HepG2 (cell line): Measurements from ENCODE around the gene ARF6. TPM values are rescaled to one million over a fixed set of nuclear protein-coding genes. Genes with fewer than 3 reads are reported as not detected.

Experiments
- BRCA1 ChIP-seq: sonication (generic); formaldehyde crosslinking; IDR thresholded peaks from 2 replicates; pipeline ENCODE4 v1.4.0; 2020; ENCODE audit warnings: missing genetic modification reagents
- ELF3 ChIP-seq: IDR thresholded peaks from 2 replicates; pipeline ENCODE4 v1.6.1; 2016; ENCODE audit warnings: missing genetic modification reagents, missing compliant biosample characterization
- JDP2 ChIP-seq: sonication (generic); formaldehyde crosslinking; IDR thresholded peaks from 2 replicates; pipeline ENCODE4 v1.8.1; 2022; ENCODE audit warnings: missing genetic modification reagents, borderline replicate concordance
- MIER3 ChIP-seq: IDR thresholded peaks from 2 replicates; pipeline ENCODE4 v1.6.1; 2016; ENCODE audit warnings: missing compliant biosample characterization, borderline replicate concordance
- SOX6 ChIP-seq, 2 experiments: fragments of 450-650 bp in 1 of 2; sonication (generic) in 1 of 2; formaldehyde crosslinking in 1 of 2; IDR thresholded peaks; 2 replicates each; pipeline versions ENCODE4 v1.4.0 to v1.6.1; 2017 to 2020; ENCODE audit warnings: antibody characterized with exemption in 1 of 2, mild to moderate bottlenecking in 1 of 2, missing genetic modification reagents in 1 of 2
- TOPORS ChIP-seq: sonication (generic); formaldehyde crosslinking; IDR thresholded peaks from 2 replicates; pipeline ENCODE4 v1.8.0; 2023; ENCODE audit warnings: mild to moderate bottlenecking, missing genetic modification reagents
- TRIM24 ChIP-seq: sonication (generic); formaldehyde crosslinking; IDR thresholded peaks from 2 replicates; pipeline ENCODE4 v1.8.0; 2022; ENCODE audit warnings: mild to moderate bottlenecking, missing genetic modification reagents
- ZBTB42 ChIP-seq: sonication (generic); formaldehyde crosslinking; IDR thresholded peaks from 2 replicates; pipeline ENCODE4 v1.5.0; 2020; ENCODE audit warnings: mild to moderate bottlenecking, missing genetic modification reagents
- ZNF296 ChIP-seq: sonication (generic); formaldehyde crosslinking; conservative IDR thresholded peaks from 2 replicates; pipeline ENCODE4 v1.5.0; 2020; ENCODE audit warnings: mild to moderate bottlenecking, missing genetic modification reagents
- ZNF451 ChIP-seq: sonication (generic); formaldehyde crosslinking; IDR thresholded peaks from 2 replicates; pipeline ENCODE4 v1.5.0; 2020; ENCODE audit warnings: mild to moderate bottlenecking, missing genetic modification reagents
- ZNF543 ChIP-seq: sonication (generic); formaldehyde crosslinking; IDR thresholded peaks from 2 replicates; pipeline ENCODE4 v1.4.0; 2020; ENCODE audit warnings: mild to moderate bottlenecking, missing genetic modification reagents
- ZNF546 ChIP-seq: sonication (generic); formaldehyde crosslinking; conservative IDR thresholded peaks from 2 replicates; pipeline ENCODE4 v1.8.1; 2023; ENCODE audit warnings: mild to moderate bottlenecking, missing genetic modification reagents
- ZNF564 ChIP-seq: sonication (generic); formaldehyde crosslinking; IDR thresholded peaks from 2 replicates; pipeline ENCODE4 v1.8.1; 2023; ENCODE audit warnings: mild to moderate bottlenecking, missing genetic modification reagents
- ZNF567 ChIP-seq: sonication (generic); formaldehyde crosslinking; IDR thresholded peaks from 2 replicates; pipeline ENCODE4 v1.8.1; 2023; ENCODE audit warnings: mild to moderate bottlenecking, missing genetic modification reagents, borderline replicate concordance
- ZNF572 ChIP-seq: sonication (generic); formaldehyde crosslinking; IDR thresholded peaks from 2 replicates; pipeline ENCODE4 v1.5.1; 2020; ENCODE audit warnings: mild to moderate bottlenecking, missing genetic modification reagents
- ZNF766 ChIP-seq: sonication (generic); formaldehyde crosslinking; IDR thresholded peaks from 2 replicates; pipeline ENCODE4 v1.5.0; 2020; ENCODE audit warnings: missing genetic modification reagents, borderline replicate concordance
- ZSCAN29 ChIP-seq: sonication (generic); formaldehyde crosslinking; conservative IDR thresholded peaks from 2 replicates; pipeline ENCODE4 v1.4.0; 2020; ENCODE audit warnings: mild to moderate bottlenecking, missing genetic modification reagents
- polyA plus RNA-seq, 8 experiments: library from polyadenylated mRNA; depleted of rRNA in 3 of 8; stranded (reverse) in 7 of 8; unstranded in 1 of 8; fragments of >200 nt; fragmentation: Illumina TruSeq in 4 of 8; extraction: Trizol in 4 of 8; gene quantifications; 2 replicates each; pipeline versions ENCODE4 v1.2.1 to v1.2.3, GENCODE V29; 2011 to 2016; ENCODE audit warnings: low read depth in 4 of 8, missing spikeins in 1 of 8, mixed read lengths in 1 of 8; ENCODE audit not compliant: insufficient read depth in 1 of 8
- total RNA-seq, 5 experiments: library from RNA; depleted of rRNA; stranded (reverse); fragments of >200 nt; fragmentation: Illumina TruSeq; extraction: Trizol; gene quantifications; 2 replicates each; pipeline ENCODE4 v1.2.3, GENCODE V29; 2016; ENCODE audit warnings: low read depth in 1 of 5
- TF ChIP-seq, protein P1 (sequence below), 2 experiments: sonication (generic) in 1 of 2; formaldehyde crosslinking in 1 of 2; IDR thresholded peaks; 2 replicates each; pipeline versions ENCODE4 v1.5.1 to v1.6.1; 2011 to 2020; ENCODE audit warnings: borderline replicate concordance in 1 of 2, low read depth in 1 of 2, low read length in 1 of 2, mild to moderate bottlenecking in 1 of 2, missing genetic modification reagents in 1 of 2, moderate library complexity in 1 of 2
- TF ChIP-seq, protein P2 (sequence below): IDR thresholded peaks from 2 replicates; pipeline ENCODE4 v1.6.1; 2016; ENCODE audit warnings: low read depth, control low read depth
- TF ChIP-seq, protein P3 (sequence below): sonication (generic); formaldehyde crosslinking; IDR thresholded peaks from 2 replicates; pipeline ENCODE4 v1.5.0; 2020; ENCODE audit warnings: mild to moderate bottlenecking, missing genetic modification reagents
- TF ChIP-seq, protein P4 (sequence below): IDR thresholded peaks from 2 replicates; pipeline ENCODE4 v1.6.1; 2018; ENCODE audit warnings: missing genetic modification reagents
- TF ChIP-seq, protein P5 (sequence below): sonication (generic); formaldehyde crosslinking; IDR thresholded peaks from 2 replicates; pipeline ENCODE4 v1.9.0; 2022; ENCODE audit warnings: missing genetic modification reagents, mild to moderate bottlenecking, borderline replicate concordance

Gene ARF6
- total and polyA plus RNA-seq, 2 of the 13 experiments (the other 11 are each of a cell fraction or from before 2014, with no cell fraction given) = 12.7 to 31.9 TPM

DNA sequence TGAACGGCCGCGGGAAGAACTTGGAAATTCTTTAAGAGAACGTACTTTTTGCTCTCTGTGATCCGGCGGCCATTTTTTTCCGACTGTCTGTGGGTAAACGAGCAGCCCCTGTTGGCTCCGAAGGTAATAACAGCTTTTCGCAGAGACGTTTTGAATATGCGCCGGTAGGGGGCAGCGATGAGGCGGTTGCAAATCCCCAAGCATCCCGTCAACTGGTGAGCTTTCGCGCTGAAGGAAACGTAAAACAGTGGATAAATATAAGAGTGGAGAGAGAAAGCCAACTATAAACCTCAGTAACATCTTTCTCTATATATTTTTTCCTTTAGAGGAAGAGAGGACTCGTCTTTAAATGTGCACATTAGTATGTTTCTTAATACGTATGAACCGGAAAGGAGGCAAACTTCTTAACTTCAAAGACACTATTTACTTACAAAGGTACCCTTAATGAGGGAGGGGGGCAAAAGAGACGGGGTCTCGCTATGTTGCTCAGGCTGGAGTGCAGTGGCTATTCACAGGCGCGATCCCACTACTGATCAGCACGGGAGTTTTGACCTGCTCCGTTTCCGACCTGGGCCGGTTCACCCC is 30.7 kb upstream of the ARF6 start (continued):
- TF ChIP-seq, protein P1, sequence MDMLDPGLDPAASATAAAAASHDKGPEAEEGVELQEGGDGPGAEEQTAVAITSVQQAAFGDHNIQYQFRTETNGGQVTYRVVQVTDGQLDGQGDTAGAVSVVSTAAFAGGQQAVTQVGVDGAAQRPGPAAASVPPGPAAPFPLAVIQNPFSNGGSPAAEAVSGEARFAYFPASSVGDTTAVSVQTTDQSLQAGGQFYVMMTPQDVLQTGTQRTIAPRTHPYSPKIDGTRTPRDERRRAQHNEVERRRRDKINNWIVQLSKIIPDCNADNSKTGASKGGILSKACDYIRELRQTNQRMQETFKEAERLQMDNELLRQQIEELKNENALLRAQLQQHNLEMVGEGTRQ (IDR thresholded peaks at IDR 0.05; ENCODE audit: low read depth, low read length) = no peak
- TF ChIP-seq, protein P1 (CRISPR knock-in tag; IDR thresholded peaks at IDR 0.05; ENCODE audit: borderline replicate concordance) = no peak
- no peak for TF ChIP-seq ZNF546 (CRISPR knock-in tag)
- TF ChIP-seq ZNF543 (CRISPR knock-in tag) = peak; percentile 95
- TF ChIP-seq ZBTB42 = no peak; the same call in 1 of the 2 replicates
- TF ChIP-seq, protein P2, sequence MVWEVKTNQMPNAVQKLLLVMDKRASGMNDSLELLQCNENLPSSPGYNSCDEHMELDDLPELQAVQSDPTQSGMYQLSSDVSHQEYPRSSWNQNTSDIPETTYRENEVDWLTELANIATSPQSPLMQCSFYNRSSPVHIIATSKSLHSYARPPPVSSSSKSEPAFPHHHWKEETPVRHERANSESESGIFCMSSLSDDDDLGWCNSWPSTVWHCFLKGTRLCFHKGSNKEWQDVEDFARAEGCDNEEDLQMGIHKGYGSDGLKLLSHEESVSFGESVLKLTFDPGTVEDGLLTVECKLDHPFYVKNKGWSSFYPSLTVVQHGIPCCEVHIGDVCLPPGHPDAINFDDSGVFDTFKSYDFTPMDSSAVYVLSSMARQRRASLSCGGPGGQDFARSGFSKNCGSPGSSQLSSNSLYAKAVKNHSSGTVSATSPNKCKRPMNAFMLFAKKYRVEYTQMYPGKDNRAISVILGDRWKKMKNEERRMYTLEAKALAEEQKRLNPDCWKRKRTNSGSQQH (CRISPR knock-in tag) = no peak; the same call in 1 of the 2 replicates
- 0 out of 2 replicates have a peak, but pooled peaks have one; percentile 27 for TF ChIP-seq ZNF766
- no peak for TF ChIP-seq JDP2
- TF ChIP-seq SOX6 (IDR thresholded peaks at IDR 0.05) = no peak
- peak; percentile 6; the same call in 1 of the 2 replicates for TF ChIP-seq SOX6 (CRISPR knock-in tag; IDR thresholded peaks at IDR 0.05)
- no peak; the same call in 1 of the 2 replicates for TF ChIP-seq ELF3
- TF ChIP-seq ZNF451 (CRISPR knock-in tag) = no peak
- no peak for TF ChIP-seq TRIM24 (CRISPR knock-in tag)
- no peak; the same call in 1 of the 2 replicates for TF ChIP-seq ZNF567 (CRISPR knock-in tag)
- no peak for TF ChIP-seq TOPORS (CRISPR knock-in tag)
- TF ChIP-seq ZSCAN29 = no peak; the same call in 1 of the 2 replicates
- TF ChIP-seq, protein P3, sequence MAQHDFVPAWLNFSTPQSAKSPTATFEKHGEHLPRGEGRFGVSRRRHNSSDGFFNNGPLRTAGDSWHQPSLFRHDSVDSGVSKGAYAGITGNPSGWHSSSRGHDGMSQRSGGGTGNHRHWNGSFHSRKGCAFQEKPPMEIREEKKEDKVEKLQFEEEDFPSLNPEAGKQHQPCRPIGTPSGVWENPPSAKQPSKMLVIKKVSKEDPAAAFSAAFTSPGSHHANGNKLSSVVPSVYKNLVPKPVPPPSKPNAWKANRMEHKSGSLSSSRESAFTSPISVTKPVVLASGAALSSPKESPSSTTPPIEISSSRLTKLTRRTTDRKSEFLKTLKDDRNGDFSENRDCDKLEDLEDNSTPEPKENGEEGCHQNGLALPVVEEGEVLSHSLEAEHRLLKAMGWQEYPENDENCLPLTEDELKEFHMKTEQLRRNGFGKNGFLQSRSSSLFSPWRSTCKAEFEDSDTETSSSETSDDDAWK (CRISPR knock-in tag) = no peak
- no peak for TF ChIP-seq BRCA1
- TF ChIP-seq, protein P4, sequence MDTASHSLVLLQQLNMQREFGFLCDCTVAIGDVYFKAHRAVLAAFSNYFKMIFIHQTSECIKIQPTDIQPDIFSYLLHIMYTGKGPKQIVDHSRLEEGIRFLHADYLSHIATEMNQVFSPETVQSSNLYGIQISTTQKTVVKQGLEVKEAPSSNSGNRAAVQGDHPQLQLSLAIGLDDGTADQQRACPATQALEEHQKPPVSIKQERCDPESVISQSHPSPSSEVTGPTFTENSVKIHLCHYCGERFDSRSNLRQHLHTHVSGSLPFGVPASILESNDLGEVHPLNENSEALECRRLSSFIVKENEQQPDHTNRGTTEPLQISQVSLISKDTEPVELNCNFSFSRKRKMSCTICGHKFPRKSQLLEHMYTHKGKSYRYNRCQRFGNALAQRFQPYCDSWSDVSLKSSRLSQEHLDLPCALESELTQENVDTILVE (CRISPR knock-in tag) = no peak
- TF ChIP-seq ZNF564 (CRISPR knock-in tag) = no peak
- TF ChIP-seq MIER3 (CRISPR knock-in tag) = peak; percentile 27; the same call in 1 of the 2 replicates
- TF ChIP-seq ZNF572 = no peak
- no peak for TF ChIP-seq ZNF296
- TF ChIP-seq, protein P5, sequence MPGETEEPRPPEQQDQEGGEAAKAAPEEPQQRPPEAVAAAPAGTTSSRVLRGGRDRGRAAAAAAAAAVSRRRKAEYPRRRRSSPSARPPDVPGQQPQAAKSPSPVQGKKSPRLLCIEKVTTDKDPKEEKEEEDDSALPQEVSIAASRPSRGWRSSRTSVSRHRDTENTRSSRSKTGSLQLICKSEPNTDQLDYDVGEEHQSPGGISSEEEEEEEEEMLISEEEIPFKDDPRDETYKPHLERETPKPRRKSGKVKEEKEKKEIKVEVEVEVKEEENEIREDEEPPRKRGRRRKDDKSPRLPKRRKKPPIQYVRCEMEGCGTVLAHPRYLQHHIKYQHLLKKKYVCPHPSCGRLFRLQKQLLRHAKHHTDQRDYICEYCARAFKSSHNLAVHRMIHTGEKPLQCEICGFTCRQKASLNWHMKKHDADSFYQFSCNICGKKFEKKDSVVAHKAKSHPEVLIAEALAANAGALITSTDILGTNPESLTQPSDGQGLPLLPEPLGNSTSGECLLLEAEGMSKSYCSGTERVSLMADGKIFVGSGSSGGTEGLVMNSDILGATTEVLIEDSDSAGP (CRISPR knock-in tag) = no peak
